Endodermal cell (in vitro differentiated cells): ENCODE data around the gene MAP7. TPM values are rescaled to one million over a fixed set of nuclear protein-coding genes. Genes with fewer than 3 reads are reported as not detected.

Experiments used
- DNase-seq: peaks from one replicate; pipeline ENCODE4 v3.0.0-alpha.2; 2017
- H3K27ac ChIP-seq: 2 replicates; pipeline ENCODE4 v1.5.1; 2013; ENCODE audit warnings: mild to moderate bottlenecking, low read depth, low read length, moderate library complexity
- H3K27me3 ChIP-seq: 2 replicates; pipeline ENCODE4 v1.6.1; 2013; ENCODE audit warnings: mild to moderate bottlenecking, low read length, moderate library complexity; ENCODE audit not compliant: insufficient read depth, control insufficient read depth, poor library complexity, severe bottlenecking
- H3K36me3 ChIP-seq: 2 replicates; pipeline ENCODE4 v1.7.0; 2013; ENCODE audit warnings: mild to moderate bottlenecking, low read length, moderate library complexity; ENCODE audit not compliant: control insufficient read depth, insufficient read depth
- H3K4me1 ChIP-seq: one replicate; pipeline ENCODE4 v1.7.0; 2013; ENCODE audit warnings: low read length; ENCODE audit not compliant: control insufficient read depth, insufficient read depth
- H3K4me3 ChIP-seq: 2 replicates; pipeline ENCODE4 v1.5.1; 2013; ENCODE audit warnings: mild to moderate bottlenecking, low read length, moderate library complexity
- H3K9ac ChIP-seq: 2 replicates; pipeline ENCODE4 v1.6.1; 2013; ENCODE audit warnings: mild to moderate bottlenecking, low read length, moderate library complexity; ENCODE audit not compliant: poor library complexity, severe bottlenecking; ENCODE audit errors: extremely low read depth
- H3K9me3 ChIP-seq: 2 replicates; pipeline ENCODE4 v1.6.1; 2013; ENCODE audit warnings: mild to moderate bottlenecking, low read length, moderate library complexity; ENCODE audit not compliant: control insufficient read depth
- H3K27ac Mint-ChIP-seq: 2 replicates; pipeline ENCODE4 v1.8.0; 2020; ENCODE audit warnings: mixed read lengths
- H3K27me3 Mint-ChIP-seq: 2 replicates; pipeline ENCODE4 v1.8.0; 2021; ENCODE audit warnings: mild to moderate bottlenecking, mixed read lengths; ENCODE audit not compliant: insufficient read depth
- H3K36me3 Mint-ChIP-seq: 2 replicates; pipeline ENCODE4 v1.8.0; 2020; ENCODE audit warnings: low read depth, mixed read lengths
- H3K4me1 Mint-ChIP-seq: 2 replicates; pipeline ENCODE4 v1.8.0; 2020; ENCODE audit warnings: mixed read lengths
- H3K4me3 Mint-ChIP-seq: 2 replicates; pipeline ENCODE4 v1.8.0; 2020; ENCODE audit warnings: mild to moderate bottlenecking, moderate library complexity, mixed read lengths
- H3K9me3 Mint-ChIP-seq: 2 replicates; pipeline ENCODE4 v1.8.0; 2020; ENCODE audit warnings: mild to moderate bottlenecking, mixed read lengths
- WGBS, 2 experiments: methylation state at CpG; one replicate each; pipeline versions ENCODE4 v1.1.5 to v1.1.7; 2013; ENCODE audit warnings: missing lambda C conversion rate in 2 of 2, mixed read lengths in 1 of 2; ENCODE audit not compliant: insufficient coverage in 1 of 2, insufficient read length in 1 of 2; 5-methylcytosine and 5-hydroxymethylcytosine counted together
- total RNA-seq, 2 donors: library from RNA; stranded (reverse); fragmentation: NEBNext Ultra II Directional in 1 of 2; extraction: Animal tissue kit (Norgen Biotek cat#: 25700) in 1 of 2; gene quantifications; 2 replicates in 1 of 2; 3 replicates in 1 of 2; pipeline ENCODE4 v1.2.1, GENCODE V29; 2021
- TF ChIP-seq, protein P1 (sequence below): fragments of 200-600 bp; sonication (generic); conservative IDR thresholded peaks from 2 replicates; pipeline ENCODE4 v1.5.0; 2021; ENCODE audit warnings: antibody characterized with exemption, mild to moderate bottlenecking

Gene MAP7
- total RNA-seq, 2 donors from 2014 or later = 42.4 to 48.7 TPM

DNA sequence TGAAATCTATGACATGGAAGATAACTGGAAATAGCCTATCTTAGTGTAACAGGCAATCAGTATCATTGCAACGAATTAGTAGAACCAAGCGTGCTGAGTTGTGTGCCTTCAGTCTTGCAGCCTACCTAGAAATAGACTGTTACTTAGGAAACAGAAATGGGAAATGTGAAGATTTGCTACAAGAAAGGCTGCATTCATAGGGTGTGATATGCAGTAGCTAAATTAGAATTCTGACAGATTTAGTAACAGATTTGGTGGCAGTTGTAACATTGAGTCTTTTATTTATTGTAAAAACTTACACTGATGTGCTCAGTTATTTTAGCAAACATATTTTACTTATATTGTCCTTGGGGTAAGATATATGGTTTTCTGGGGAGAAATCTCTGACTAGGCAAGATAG, 56.2 kb downstream of the MAP7 start:
- H3K4me3 Mint-ChIP-seq = no peak overlapping the region
- no peak for DNase-seq
- TF ChIP-seq, protein P1, sequence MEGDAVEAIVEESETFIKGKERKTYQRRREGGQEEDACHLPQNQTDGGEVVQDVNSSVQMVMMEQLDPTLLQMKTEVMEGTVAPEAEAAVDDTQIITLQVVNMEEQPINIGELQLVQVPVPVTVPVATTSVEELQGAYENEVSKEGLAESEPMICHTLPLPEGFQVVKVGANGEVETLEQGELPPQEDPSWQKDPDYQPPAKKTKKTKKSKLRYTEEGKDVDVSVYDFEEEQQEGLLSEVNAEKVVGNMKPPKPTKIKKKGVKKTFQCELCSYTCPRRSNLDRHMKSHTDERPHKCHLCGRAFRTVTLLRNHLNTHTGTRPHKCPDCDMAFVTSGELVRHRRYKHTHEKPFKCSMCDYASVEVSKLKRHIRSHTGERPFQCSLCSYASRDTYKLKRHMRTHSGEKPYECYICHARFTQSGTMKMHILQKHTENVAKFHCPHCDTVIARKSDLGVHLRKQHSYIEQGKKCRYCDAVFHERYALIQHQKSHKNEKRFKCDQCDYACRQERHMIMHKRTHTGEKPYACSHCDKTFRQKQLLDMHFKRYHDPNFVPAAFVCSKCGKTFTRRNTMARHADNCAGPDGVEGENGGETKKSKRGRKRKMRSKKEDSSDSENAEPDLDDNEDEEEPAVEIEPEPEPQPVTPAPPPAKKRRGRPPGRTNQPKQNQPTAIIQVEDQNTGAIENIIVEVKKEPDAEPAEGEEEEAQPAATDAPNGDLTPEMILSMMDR = no peak
- H3K4me1 Mint-ChIP-seq = peaks cover 17% of the 10 kb centered on the region
- Histone ChIP-seq H3K9me3 (no peaks in the 10 kb centered on the region), H3K27ac (no peak overlapping the region), H3K9ac (no peak overlapping the region), H3K36me3 (no peaks in the 10 kb centered on the region), H3K4me3 (no peak overlapping the region), H3K4me1 (peaks cover 6% of the 10 kb centered on the region), H3K27me3 (no peaks in the 10 kb centered on the region)
- H3K27ac Mint-ChIP-seq = no peak overlapping the region
- WGBS, 2 experiments = 99 to 100% methylated on average over 1 to 2 of the region's 2 CpGs
- no peaks in the 10 kb centered on the region for H3K9me3 Mint-ChIP-seq
- H3K36me3 Mint-ChIP-seq = peaks cover 3% of the 10 kb centered on the region
- no peaks in the 10 kb centered on the region for H3K27me3 Mint-ChIP-seq

DNA sequence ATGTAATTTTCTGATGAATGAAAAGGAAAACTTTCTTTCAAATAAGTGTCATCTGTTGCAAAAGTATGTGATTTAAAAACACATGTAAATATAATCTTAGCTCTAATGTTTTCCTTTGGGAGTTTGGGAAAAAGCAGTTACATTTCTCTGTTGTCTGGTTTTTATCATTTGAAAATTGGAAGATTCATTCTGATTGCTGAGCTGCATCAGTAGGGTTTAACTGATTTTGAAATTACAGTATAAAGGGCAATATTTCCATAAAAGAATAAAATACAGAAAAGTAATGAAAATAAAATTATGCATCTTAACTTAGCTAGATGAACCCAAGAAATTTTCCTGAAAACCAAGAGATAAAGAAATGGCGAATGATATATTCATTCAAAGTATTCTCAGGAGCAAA, 57.8 kb downstream of the MAP7 start:
- H3K9ac ChIP-seq = no peak overlapping the region
- H3K27ac ChIP-seq = no peak overlapping the region
- Mint-ChIP-seq H3K9me3 (no peaks in the 10 kb centered on the region), H3K27ac (no peak overlapping the region), H3K4me1 (peaks cover 10% of the 10 kb centered on the region), H3K27me3 (no peaks in the 10 kb centered on the region), H3K4me3 (no peak overlapping the region), H3K36me3 (peaks cover 2% of the 10 kb centered on the region)
- no peaks in the 10 kb centered on the region for H3K36me3 ChIP-seq
- WGBS, 2 experiments = 100% methylated on average over 1 of the region's 1 CpG; no CpG with 5 or more reads in 1 of the 2 experiments
- no peak overlapping the region for H3K4me3 ChIP-seq
- no peaks in the 10 kb centered on the region for H3K27me3 ChIP-seq
- no peaks in the 10 kb centered on the region for H3K9me3 ChIP-seq
- H3K4me1 ChIP-seq = peaks cover 6% of the 10 kb centered on the region
- no peak for DNase-seq
- TF ChIP-seq, protein P1 = no peak

DNA sequence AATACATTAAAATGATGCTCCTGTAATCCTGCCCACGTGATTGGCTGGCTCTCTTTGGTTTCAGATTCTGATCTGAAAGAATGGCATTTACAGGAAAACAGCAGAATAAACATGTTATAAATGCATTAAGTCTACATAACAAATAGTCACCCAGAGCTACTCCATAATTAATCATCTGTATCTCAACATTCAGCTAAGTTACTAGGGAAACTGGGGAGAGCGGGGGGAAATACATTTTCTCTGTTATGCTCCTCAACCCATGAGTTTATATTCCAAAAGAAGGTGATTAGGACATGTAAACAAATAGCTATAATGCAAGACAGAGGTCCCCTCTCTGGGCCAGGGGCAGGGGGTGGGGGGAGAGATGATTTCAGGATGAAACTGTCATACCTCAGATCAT, 58.5 kb downstream of the MAP7 start:
- WGBS, 2 experiments = 80 to 100% methylated on average over 1 to 2 of the region's 2 CpGs
- DNase-seq = no peak
- no peak overlapping the region for H3K27ac Mint-ChIP-seq
- no peaks in the 10 kb centered on the region for H3K9me3 Mint-ChIP-seq
- TF ChIP-seq, protein P1 = no peak
- H3K27me3 Mint-ChIP-seq = no peaks in the 10 kb centered on the region
- H3K27me3 ChIP-seq = no peaks in the 10 kb centered on the region
- peaks cover 4% of the 10 kb centered on the region for H3K4me1 Mint-ChIP-seq
- no peaks in the 10 kb centered on the region for H3K36me3 ChIP-seq
- no peak overlapping the region for H3K9ac ChIP-seq
- H3K27ac ChIP-seq = no peak overlapping the region
- H3K36me3 Mint-ChIP-seq = peaks cover 2% of the 10 kb centered on the region
- H3K4me3 Mint-ChIP-seq = no peak overlapping the region
- no peak overlapping the region for H3K4me3 ChIP-seq
- H3K9me3 ChIP-seq = no peaks in the 10 kb centered on the region
- H3K4me1 ChIP-seq = peaks cover 3% of the 10 kb centered on the region
